ENCODE measurements around the gene FGD4.

GRCh38 chr12:32596030-32596429, 196.7 kb downstream of the FGD4 start:
- TF ChIP-seq EZH2phosphoT487 (IDR thresholded peaks at IDR 0.05; ENCODE audit: insufficient read depth, low read depth) = no peak
- no peak for TF ChIP-seq EZH2 (IDR thresholded peaks at IDR 0.05; ENCODE audit: insufficient read depth, poor library complexity, severe bottlenecking)

Measured in GM23248 (cell line).